Gastrocnemius medialis (tissue), 4 donors: ENCODE measurements around the gene MTAP.

Experiments
- POLR2A ChIP-seq, 2 donors: fragments of 450-650 bp; IDR thresholded peaks; one replicate each; pipeline ENCODE4 v1.6.1; 2017; ENCODE audit warnings: antibody characterized with exemption in 2 of 2, mild to moderate bottlenecking in 2 of 2, moderate library complexity in 2 of 2
- TF ChIP-seq, protein P1 (sequence below), 5 experiments: fragments of 450-650 bp in 3 of 5; fragments of 200-600 bp in 2 of 5; sonication (generic) in 2 of 5; IDR thresholded peaks in 4 of 5; conservative IDR thresholded peaks in 1 of 5; 1 replicate in 4 of 5; 2 replicates in 1 of 5; pipeline ENCODE4 v1.5.1; 2016 to 2019; ENCODE audit warnings: antibody characterized with exemption in 5 of 5, mild to moderate bottlenecking in 3 of 5, moderate library complexity in 3 of 5

DNA sequence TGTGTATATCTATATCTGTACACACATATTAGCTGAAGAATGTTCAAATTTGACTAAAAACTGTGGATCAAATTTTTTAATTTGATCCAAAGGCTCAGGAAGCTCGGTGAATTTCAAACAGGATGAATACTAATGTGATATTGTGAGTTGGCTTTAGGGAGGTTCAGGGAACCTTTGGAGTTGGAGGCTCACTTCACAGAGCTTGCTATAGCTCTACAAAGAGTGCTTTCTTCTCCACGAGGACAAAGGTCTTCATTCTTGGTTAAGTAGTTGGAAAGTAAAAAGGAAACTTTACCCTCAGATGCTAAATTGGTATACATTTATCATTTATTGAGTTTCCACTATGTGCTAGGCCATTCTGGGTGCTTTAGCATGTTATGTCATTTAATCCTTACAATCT lies 36.3 kb upstream of the MTAP start:
- TF ChIP-seq, protein P1, sequence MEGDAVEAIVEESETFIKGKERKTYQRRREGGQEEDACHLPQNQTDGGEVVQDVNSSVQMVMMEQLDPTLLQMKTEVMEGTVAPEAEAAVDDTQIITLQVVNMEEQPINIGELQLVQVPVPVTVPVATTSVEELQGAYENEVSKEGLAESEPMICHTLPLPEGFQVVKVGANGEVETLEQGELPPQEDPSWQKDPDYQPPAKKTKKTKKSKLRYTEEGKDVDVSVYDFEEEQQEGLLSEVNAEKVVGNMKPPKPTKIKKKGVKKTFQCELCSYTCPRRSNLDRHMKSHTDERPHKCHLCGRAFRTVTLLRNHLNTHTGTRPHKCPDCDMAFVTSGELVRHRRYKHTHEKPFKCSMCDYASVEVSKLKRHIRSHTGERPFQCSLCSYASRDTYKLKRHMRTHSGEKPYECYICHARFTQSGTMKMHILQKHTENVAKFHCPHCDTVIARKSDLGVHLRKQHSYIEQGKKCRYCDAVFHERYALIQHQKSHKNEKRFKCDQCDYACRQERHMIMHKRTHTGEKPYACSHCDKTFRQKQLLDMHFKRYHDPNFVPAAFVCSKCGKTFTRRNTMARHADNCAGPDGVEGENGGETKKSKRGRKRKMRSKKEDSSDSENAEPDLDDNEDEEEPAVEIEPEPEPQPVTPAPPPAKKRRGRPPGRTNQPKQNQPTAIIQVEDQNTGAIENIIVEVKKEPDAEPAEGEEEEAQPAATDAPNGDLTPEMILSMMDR (IDR thresholded peaks at IDR 0.05 in 4 of 5, conservative IDR thresholded peaks at IDR 0.05 in 1 of 5) = no peak
- no peak for TF ChIP-seq POLR2A (IDR thresholded peaks at IDR 0.05)
